NOMO-1 (cell line): ENCODE results near the gene FNBP1.

Source experiments
- DNase-seq, 2 experiments: peaks; one replicate each; lab custom pipeline; 2025; ENCODE audit not compliant: unreplicated experiment in 2 of 2; lab: John Stamatoyannopoulos, UW

FNBP1 gene

DNA sequence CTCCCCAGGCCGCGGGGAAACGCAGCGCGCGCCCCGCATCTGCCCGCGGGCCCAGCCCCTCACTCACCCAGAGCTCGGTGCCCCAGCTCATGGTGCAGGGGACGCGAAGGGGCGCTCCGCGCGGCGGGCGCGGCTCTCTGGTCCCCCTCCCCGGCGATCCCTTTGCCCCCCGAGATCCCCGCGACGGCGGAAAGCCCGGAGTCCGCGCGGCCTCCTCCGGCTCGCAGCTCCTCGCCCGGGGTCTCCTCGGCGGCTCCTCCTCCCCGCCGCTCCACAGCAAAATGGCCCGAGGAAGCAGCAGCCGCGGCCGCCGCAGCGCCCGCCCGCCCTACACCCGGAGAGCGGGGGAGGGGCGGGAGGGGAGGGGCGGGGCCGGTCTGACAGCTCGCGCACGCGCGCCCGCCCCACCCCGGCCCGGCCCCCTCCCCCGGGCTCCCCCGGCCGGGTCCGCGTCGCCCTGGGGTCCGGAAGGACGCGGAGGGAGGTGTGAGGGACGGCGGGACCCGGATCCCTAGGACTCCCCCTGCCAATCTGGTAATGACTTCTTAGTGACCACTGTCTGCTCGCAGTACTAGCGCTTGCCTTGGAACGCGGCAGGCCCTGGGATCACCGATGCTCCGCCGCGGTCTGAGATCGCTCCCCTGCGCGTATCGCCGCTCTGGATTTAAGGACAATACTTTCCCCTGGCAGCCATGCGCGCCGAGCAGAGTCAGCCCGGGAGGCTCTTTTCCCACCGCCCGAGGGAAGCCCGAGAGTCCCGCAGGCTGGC, at the start of gene FNBP1:
Gene FNBP1 (minus strand): TSS at position 305 of the 769 bp plus-strand sequence. CDS start 214 bp downstream, at position 91.
- DNase-seq = peak; percentile 62 to 75

DNA sequence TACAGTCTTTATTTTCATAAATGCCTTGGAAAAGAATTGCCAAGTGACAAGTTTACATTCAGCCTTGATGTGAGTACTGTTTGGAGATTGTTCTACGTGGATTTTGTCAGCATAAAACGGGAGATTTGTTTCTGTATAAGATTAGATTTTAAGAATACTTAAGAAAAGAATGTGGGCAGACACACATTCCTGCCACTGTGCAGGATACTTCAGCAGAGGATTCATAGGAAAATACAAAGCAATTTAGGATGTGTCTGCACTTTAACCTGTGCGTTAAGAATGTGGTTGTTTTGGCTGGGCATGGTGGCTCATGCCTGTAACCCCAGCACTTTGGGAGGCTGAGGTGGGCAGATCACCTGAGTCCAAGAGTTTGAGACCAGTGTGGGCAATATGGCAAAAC, 47.9 kb upstream of the FNBP1 start:
- no peak for DNase-seq

DNA sequence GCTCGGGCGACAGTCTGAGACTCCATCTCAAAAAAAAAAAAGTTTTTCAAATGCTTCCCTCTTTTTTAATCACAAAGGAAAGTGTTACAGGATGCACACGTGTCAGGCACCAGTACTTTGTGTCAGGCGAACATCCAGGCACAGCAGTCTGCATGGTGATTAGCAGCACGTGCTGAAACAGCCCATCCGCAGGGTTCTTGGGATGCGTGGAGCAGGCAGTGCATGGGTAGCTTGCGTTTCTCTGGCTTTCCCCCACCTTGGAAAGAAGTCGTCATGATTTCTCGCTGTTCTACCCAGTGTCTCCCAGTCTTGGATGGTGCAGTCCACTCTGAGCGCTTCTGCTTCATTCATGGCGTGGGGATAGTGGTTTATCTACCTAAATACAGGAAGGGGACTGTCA, 46.2 kb upstream of the FNBP1 start:
- no peak for DNase-seq

DNA sequence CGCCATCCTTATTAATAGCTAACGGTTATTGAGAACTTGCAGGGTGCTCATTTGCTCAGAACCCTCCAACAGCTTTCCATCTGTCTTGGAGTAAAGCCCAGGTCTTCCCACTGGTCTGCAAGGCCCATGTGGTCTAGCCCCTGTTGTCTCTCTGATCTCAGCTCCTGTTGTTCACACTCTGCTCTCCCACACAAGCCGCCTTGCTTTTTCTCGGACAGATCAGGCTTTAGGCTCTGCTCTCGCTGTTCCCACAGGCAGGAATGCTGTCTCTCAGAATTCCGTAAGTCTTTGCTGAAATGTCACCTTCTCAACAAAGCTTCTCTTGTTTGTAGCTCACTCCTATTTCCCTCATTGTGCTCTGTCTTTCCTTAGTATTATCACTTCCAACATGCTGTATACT, 45.1 kb upstream of the FNBP1 start:
- DNase-seq = no peak

DNA sequence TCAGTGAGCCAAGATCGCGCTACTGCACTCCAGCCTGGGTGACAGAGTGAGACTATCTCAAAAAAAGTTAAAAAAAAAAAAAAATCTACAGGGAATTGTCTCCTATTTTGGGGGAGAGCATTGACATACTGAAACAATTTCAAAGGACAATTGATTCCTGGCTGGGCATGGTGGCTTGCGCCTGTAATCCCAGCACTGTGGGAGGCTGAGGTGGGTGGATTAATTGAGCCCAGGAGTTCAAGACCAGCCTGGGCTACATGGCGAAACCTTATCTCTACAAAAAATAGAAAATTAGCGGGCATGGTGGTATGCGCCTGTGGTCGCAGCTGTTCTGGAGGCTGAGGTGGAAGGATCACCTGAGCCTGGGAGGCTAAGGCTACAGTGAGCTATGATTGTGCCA, 41.3 kb upstream of the FNBP1 start:
- no peak for DNase-seq

DNA sequence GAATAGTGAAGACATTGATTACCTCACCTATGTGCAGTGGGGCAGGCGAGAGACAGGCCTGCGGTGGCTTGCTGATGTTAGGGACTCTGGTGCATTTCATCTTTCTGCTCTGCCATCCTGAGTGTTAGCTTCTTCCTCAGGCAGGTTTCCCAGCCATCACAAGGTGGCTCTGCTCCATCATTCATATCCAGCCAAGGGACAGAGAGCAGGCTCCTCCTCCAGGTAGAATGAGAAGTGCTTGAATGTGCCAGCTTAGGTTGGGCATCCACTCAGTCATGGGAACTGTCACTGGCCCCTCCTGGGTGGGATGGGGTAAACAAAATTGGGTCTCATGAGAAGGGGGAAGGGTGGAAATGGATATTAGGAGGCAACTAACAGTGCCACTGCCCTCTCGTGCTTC, 35.6 kb upstream of the FNBP1 start:
- DNase-seq = no peak

DNA sequence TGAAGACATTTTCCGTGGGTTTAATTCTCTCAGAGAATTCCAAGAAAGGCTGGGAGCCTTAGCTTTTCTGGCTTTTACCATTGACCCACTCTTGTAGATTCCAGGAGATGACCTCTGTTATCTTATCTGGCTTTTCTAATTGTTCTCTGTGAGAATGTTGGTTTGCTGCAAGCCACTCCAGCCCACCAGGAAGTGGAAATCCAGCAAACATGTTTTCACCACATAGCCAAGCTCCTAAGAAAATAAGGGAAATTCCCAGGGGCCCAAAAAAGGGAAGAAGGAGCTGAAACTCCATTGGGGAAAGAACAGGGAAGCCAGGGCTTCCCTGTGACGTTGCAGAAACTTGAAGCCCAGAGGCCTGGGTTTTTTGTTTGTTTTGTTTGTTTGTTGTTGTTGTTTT, 30.4 kb upstream of the FNBP1 start:
- DNase-seq = no peak

DNA sequence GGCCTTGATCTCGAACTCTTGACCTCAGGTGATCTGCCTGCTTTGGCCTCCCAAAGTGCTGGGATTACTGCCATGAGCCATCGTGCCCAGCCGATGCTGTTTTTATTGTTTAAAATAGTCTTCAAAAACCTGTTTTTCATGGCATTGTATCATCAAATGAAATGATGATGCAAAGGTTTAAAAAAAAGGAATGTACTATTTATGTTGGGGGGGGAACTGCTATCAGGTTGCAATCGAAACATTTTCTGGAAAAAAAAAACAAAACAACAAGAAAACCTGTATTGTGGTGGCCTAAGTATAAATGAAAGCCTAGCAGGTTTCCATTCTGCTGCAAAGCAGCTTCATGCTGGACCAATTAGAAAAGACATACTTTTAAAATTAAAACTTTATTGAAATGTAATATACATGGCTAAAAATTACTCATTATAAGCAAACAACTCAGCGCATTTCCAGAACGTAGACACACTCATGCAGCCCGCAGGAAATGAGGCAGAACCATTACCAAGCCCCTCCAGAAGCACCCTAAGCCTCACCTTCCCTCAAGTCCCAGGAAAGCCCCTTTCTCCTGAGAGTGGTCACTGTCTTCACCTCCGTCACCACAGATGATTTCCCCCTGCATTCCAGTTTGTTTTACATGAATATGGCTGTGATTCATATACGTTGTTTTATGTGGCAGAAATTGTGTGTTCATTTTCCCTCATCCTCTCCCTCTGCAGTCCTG, 29.7 kb upstream of the FNBP1 start:
- no peak for DNase-seq

DNA sequence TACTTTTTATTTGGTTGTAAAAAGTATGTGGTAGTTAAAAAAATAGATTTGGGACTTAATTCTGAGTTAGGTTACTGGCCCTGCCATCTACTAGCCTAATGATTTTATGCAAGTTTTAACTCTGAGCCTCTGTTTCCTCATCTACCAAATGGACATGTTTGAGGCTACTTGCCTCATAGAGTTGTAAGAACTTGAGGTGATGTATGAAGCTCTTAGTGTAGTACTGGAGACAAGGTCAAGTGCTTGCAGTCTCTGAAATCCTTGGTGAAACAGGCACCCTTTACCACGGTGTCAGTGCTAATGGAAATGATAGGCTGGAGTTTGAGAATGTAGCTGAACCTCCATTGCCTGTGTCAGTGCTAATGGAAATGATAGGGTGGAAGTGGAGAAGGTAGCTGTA, 26.1 kb upstream of the FNBP1 start:
- DNase-seq = no peak

DNA sequence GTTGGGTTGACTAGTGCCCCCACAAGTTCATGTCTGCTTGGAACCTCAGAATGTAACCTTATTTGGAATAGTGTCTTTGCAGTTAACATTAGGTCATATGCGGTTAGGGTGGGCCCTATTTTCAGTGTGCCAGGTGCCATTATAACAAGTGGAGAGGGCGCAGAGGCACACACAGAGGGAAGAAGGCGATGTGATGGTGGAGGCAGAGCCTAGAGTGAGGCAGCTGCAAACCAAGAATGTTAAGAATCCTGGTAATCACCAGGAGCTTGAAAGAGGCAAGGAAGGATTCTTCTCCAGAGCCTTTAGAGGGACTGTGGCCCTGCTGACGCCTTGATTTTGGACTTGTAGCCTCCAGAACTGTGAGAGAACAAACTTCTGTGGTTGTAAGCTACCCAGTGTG, 21.6 kb upstream of the FNBP1 start:
- no peak for DNase-seq

DNA sequence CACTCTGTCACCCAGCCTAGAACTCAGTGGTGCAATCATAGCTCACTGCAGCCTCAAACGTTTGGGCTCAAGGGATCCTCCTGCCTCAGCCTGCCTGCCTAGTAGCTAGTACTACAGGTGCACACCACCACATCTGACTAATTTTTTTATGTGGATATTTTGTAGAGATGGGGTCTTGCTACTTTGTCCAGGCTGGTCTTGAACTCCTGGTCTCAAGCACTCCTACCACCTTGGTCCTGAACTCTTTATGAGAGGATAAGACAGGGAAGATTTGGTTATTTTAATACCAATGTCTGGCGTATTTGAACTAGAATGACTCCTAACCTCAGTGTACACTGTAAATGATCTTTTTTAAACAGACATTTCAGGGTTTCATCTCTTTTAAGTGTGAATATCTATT, 19.8 kb upstream of the FNBP1 start:
- DNase-seq = no peak

DNA sequence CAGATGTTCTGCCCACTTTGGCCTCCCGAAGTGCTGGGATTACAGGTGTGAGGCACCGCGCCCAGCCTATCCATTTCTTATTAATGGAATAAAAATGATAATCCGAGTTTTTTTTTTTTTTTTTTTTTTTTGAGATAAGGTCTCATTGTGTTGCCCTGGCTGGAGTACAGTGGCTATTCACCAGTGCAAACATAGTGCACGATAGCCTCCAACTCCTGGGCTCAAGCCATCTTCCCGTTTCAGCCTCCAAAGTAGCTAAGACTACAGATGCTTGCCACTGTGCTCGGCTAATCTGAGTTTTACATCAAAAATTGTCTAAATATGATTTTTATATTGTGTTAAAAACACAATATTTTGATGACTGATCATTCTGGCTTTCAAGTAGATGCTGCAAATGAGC, 17.3 kb upstream of the FNBP1 start:
- DNase-seq = no peak

DNA sequence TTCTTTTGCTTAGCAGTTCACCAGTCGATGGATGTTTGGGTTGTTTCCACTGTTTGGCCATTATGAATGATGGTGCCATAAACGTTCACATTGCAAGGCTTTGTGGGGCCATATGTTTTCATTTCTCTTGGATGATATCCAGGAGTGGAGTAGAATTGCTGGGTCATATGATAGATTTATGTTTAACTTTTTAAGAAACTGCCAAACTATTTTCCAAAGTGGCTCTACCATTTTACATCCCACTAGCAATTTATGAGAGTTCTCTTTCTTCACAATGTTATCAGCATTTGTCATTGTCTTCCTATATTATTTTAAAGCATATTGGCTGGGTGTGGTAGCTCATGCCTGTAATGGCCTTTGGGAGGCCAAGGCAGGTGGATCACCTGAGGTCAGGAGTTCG, 15.9 kb upstream of the FNBP1 start:
- no peak for DNase-seq

DNA sequence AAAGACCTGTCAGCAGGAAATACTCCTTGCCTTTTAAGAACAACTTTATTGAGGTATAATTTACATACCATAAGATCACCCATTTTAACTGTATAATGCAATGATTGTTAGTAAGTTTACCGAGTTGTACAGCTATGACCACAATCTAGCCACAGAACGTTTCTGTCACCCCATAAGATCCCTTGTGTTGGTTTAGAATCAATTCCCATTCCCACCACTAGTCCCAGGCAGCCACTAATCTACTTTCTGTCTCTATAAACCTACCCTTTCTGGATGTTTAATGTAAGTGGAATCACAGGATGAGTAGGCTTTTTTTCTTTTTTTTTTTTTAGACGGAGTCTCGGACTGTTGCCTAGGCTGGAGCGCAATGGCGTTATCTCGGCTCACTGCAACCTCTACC, 15.2 kb upstream of the FNBP1 start:
- DNase-seq = no peak

DNA sequence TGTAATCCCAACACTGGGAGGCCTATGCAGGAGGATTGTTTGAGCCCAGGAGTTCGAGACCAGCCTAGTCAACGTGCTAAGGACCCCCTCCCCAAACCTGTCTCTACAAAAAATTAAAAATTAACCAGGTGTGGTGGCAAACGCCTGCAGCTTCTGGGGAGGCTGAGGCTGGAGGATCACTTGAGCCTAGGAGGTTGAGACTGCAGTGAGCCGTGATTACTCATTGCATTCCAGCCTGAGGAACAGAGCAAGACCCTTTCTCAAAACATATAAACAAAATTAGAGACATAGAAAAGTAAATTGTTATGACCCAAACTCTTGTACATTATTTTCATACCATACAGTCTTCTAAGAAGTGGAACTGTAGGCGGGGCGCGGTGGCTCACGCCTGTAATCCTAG, 11.8 kb upstream of the FNBP1 start:
- DNase-seq = no peak

DNA sequence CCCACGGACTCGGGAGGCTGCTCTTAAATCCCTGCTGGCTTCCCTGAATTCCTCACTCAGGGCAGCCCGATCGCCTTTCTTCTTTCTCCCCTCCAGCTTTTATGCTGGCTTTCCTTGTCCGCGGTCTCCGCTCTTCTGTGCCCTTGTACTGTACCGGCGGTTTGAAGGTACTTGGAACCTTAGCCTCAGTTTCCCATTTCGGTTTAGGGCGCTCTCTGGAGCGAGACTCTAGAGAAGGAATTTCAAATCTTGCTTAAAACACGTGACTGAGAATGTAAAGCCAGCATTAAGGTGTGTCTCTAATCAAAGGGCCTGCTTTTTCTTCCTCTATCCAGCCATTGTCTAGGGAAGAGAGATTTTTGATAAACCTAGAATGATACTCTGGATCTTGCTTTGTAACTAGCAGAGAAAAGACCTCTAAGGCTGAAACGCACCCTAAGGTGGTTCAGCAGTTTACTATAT, 11.4 kb upstream of the FNBP1 start:
- DNase-seq = no peak

DNA sequence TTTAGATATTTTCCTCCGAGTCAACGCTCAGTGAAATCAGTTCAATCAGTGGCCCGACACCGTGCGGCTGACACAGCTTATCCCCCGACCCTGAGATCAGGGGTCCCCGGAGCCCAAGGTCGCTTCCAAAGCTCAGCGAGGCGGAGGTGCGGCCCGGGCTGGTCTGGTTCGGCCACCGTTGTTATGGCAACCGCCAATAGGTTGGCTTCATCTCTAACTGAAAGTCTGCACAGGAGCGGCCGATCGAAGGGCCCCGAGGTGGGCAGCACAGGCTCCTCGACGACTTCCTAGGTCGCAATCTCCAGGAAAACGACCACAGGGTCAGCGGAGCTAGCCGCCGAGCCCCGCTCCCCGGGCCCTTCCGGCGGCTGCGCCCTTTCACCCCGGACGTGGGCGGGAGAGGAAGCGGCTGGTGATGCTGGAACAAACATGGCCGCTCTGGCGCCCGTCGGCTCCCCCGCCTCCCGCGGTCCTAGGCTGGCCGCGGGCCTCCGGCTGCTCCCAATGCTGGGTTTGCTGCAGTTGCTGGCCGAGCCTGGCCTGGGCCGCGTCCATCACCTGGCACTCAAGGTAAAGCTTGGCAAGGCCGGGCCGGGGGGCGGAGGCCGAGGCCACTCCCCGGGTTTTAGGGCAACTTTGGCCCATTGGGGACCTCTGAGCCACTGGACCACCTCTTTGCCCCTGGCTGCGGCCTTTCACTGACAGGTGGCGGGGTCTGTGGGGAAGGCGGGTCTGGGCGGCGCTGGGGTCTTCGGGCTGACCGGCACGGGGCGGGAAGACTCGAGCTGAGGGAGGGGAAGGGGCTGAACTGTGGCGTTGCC, 10.7 kb upstream of the FNBP1 start, which contains the start of gene GPR107:
Gene GPR107 (plus strand): TSS at position 403 of the 821 bp plus-strand sequence. CDS start 27 bp downstream, at position 430.
- peak; percentile 57 to 76 for DNase-seq

DNA sequence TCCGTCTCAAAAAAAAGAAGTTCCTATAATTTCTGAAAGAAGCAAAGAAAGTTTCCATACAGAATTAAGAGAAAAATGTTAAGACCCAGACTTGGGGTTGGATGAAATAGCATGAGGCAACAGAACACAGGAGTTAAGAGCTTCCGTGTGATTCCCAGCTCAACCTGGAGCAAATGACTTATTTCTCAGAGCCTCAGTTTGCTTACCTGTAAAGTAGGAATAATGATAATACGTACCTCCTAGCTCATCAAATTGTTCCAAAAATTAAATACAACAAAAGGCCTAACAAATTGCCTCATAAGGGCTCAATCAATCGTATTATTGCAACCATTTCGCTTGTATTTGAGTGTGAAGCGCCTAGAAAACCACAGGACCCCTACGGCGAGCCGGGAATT, 10.1 kb upstream of the FNBP1 start:
- no peak for DNase-seq

DNA sequence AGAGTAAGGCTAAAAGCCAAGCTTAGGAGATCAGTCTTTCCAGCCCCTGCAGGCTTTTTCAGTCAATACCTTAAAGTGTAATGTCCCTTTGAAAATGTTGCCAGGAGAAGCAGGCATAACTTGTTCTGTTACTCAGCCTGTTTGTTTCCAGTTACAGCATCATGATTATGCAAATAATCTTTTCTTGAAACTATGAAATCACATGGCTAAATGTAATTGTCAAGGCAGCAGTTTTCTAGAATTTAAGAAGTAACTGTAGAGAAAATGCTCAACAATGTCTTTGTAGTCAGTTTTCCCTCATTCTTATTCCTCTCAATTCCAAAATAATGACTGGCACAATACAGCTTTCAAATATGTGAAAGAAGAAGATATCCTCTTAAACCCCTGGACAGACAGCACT, 8.9 kb upstream of the FNBP1 start:
- no peak for DNase-seq

DNA sequence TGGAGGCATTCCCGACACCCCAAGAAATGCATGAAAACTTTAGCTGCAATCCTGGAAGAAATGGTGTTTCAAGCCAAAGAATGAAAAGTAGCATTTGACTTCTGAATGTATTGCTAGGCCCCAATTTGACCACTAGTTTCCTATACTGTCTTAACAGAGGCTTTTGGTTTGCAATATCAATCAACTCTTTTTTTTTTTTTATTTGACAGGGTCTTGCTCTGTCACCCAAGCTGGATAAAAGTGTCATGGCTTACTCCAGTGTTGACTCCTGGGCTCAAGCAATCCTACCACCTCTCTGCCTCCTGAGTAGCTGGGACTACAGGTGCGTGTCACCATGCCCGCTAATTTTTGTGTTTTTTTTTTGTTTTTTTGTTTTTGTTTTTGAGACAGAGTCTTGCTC, 7.5 kb upstream of the FNBP1 start:
- no peak for DNase-seq

DNA sequence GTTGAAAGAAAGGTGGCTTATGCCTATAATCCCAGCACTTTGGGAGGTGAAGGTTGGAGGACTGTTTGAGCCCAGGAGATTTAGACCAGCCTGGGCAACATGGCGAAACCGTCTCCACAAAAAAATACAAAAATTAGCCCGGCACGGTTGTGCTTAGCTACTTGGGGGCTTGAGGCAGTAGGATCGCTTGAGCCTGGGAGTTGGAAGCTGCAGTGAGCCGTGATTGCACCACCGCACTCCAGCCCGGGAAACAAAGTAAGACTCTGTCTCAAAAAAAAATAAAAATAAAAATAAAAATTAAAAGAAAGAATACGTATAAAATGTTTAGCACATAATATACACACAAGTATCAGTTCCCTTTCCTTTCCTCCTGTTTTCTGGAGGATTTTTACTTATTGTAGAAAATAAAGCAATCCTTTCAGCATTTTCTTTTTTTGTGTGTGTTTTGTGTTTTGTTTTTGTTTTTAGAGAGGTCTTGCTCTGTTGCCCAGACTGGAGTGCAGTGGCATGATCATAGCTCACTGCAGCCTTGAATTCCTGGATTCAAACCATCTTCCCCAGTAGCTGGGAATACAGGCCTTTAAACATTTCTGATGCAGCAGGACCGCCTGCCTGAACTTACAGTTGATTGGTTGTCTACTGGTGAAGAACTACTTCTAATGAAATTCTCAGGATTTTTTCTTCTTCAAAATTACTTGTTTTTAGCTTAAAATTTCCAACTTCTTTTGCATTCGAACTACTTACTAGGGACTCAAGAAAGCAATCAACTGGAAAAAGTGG, 6.6 kb upstream of the FNBP1 start:
- no peak for DNase-seq
